ENCODE results near the gene RNF152. TPM values are rescaled to one million over a fixed set of nuclear protein-coding genes. Genes with fewer than 3 reads are reported as not detected.

Gene RNF152
- total and polyA plus RNA-seq, 2 of the 4 experiments (the other 2 are of a cell fraction) = 7.5 to 18.5 TPM

- H3K4me2 ChIP-seq (ENCODE audit: low read depth, low read length) = no peak overlapping the region
- no peak overlapping the region for H3K23ac ChIP-seq (ENCODE audit: low read depth, low read length)
- in situ Hi-C loops (cut with MboI; ENCODE audit: low sequenced_read_pairs) = no loop called here
- no peak overlapping the region for H3K27ac ChIP-seq (ENCODE audit: insufficient read depth, low read length)
- no peak for ATAC-seq (ENCODE audit: low read depth)
- WGBS, 2 experiments (ENCODE audit: extremely low coverage in 2 of 2, insufficient read length in 1 of 2) = no CpG with 5 or more reads among the region's 2 CpGs
- H3K4ac ChIP-seq (ENCODE audit: low read depth, low read length) = no peak overlapping the region
- H3K9me1 ChIP-seq (ENCODE audit: insufficient read depth, low read length) = peaks cover 3% of the 10 kb centered on the region; the same call in 1 of the 2 replicates
- no peaks in the 10 kb centered on the region for H3K79me1 ChIP-seq (ENCODE audit: low read depth in 1 of 2, low read length in 2 of 2)
- no peaks in the 10 kb centered on the region for H3K27me3 ChIP-seq (ENCODE audit: control insufficient read depth, insufficient read depth, low read length)
- dilution Hi-C loops (cut with HindIII; ENCODE audit: low sequenced_read_pairs, unreplicated experiment) = no loop called here
- no peak overlapping the region for H2BK120ac ChIP-seq (ENCODE audit: low read depth, low read length)
- no peak for TF ChIP-seq BHLHE40 (IDR thresholded peaks at IDR 0.05; ENCODE audit: low read depth, low read length)
- TF ChIP-seq SMC3 (IDR thresholded peaks at IDR 0.05; ENCODE audit: low read depth, low read length) = no peak
- TF ChIP-seq POLR2A (IDR thresholded peaks at IDR 0.05; ENCODE audit: low read depth, low read length) = no peak
- TF ChIP-seq CTCF (conservative IDR thresholded peaks at IDR 0.05; ENCODE audit: low read depth, low read length) = no peak
- TF ChIP-seq CHD1 (IDR thresholded peaks at IDR 0.05; ENCODE audit: low read depth, low read length) = no peak
- TF ChIP-seq RFX5 (IDR thresholded peaks at IDR 0.05; ENCODE audit: low read depth, low read length) = no peak
- no peak for TF ChIP-seq RAD21 (IDR thresholded peaks at IDR 0.05; ENCODE audit: low read length)
- TF ChIP-seq USF2 (IDR thresholded peaks at IDR 0.05; ENCODE audit: low read depth, low read length) = no peak
- TF ChIP-seq ELK1 (IDR thresholded peaks at IDR 0.05; ENCODE audit: borderline replicate concordance, low read depth, low read length) = no peak
- BruUV-seq (replicated peaks) = no TSS peak
- intact Hi-C loops (cut with micrococcal nuclease) = no loop called here
- no peak overlapping the region for H2AK5ac ChIP-seq (ENCODE audit: low read depth, low read length)
- H4K91ac ChIP-seq (ENCODE audit: insufficient read depth, low read depth, low read length) = no peak overlapping the region
- H2BK5ac ChIP-seq (ENCODE audit: low read depth, low read length, poor library complexity, severe bottlenecking) = no peak overlapping the region
- H4K8ac ChIP-seq (ENCODE audit: low read depth in 2 of 2, low read length in 2 of 2) = no peak overlapping the region
- peaks cover 5% of the 10 kb centered on the region for H3K9me3 ChIP-seq (ENCODE audit: control insufficient read depth, insufficient read depth, low read length)
- H2BK15ac ChIP-seq (ENCODE audit: low read depth, low read length) = no peak overlapping the region
- ChIA-PET CTCF (no interaction called here), POLR2A (ENCODE audit: unreplicated experiment) (no interaction called here)
- H3K36me3 ChIP-seq (ENCODE audit: control insufficient read depth, insufficient read depth, low read length) = no peaks in the 10 kb centered on the region
- H3K56ac ChIP-seq (ENCODE audit: extremely low read depth, insufficient read depth, low read length) = no peak overlapping the region
- H2AK9ac ChIP-seq (replicated peaks; ENCODE audit: low read depth, low read length, poor library complexity) = no peak overlapping the region
- no peak overlapping the region for H3K18ac ChIP-seq (ENCODE audit: low read depth, low read length)
- no peak overlapping the region for H4K5ac ChIP-seq (ENCODE audit: low read depth, low read length)
- H3K9ac ChIP-seq (ENCODE audit: low read depth, low read length) = no peak overlapping the region
- no peak overlapping the region for H3K14ac ChIP-seq (replicated peaks; ENCODE audit: low read depth, low read length)
- no peak for DNase-seq
- H4K20me1 ChIP-seq (ENCODE audit: insufficient read depth, low read length) = no peaks in the 10 kb centered on the region
- no peak overlapping the region for H2AFZ ChIP-seq (replicated peaks; ENCODE audit: low read length, poor library complexity)
- H3K4me3 ChIP-seq (ENCODE audit: insufficient read depth, low read depth, low read length) = no peak overlapping the region
- H2BK20ac ChIP-seq (ENCODE audit: low read depth, low read length) = no peak overlapping the region
- no peaks in the 10 kb centered on the region for H3K4me1 ChIP-seq (ENCODE audit: control insufficient read depth, insufficient read depth, low read length)
Measured at GRCh38 chr18:61771861-61772260, 120.9 kb downstream of the RNF152 start.

All from IMR-90 (cell line).